A204.1 (cell line): ENCODE data around the gene FRY.

Experiments
- FAIRE-seq: peaks from 2 replicates; lab custom pipeline; 2012; peaks lifted over from hg19 to GRCh38; lab: Jason Lieb, UNC

FRY gene

DNA sequence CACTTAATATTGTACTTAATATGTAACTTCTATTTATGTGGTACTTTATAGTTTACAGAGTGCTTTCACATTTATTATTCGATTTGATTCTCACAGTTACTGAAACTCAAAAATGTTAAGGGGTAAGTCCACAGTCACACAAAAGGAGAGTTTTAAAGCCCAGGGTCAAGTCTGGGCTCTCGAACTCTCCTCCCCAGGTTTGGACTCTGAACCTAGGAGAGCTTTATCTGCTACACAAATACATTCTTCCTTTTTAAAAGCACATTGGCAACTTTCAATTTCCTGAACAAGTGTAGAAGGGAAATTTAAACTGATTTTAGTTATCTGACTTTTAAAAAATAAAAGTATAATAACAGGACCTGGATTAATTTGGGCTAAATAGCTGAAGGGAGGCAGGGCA is 144.4 kb downstream of the FRY start:
- no peak for FAIRE-seq

DNA sequence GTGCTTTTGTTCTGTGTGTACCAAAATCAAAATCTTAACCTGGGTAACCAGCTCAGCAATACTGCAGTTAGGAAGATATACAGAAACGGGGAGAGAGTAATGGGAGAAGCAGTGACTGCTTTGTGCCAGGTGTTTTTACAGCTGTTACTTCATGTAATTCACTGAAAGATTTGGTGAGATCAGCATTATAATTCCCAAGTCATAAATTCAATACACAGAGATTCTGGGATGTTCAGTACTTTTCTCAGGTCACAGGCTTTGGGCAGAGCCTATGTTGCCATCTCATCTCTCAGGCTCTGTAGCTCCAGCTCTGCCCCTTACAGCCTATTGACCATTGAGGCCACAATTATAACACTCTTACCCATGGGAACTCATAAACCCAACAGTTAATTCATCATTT is 145.1 kb downstream of the FRY start:
- no peak for FAIRE-seq

DNA sequence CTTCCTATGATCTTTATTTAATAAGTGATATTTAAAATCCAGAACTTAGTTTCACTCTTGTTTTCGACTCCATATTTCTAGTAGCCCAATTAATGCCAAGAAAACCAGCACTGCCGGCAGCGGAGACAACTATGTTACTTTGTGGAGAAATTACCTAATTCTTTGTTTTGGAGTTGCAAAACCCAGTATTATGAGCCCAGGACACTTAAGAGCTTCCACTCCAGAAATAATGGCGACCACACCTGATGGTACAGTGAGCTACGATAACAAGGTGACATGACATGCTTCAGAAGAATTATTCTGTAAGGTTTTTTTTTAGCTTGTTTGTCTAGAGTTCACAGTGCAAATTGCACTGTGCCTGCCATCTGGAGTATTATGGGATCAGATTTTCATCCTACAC is 147.2 kb downstream of the FRY start:
- FAIRE-seq = no peak

DNA sequence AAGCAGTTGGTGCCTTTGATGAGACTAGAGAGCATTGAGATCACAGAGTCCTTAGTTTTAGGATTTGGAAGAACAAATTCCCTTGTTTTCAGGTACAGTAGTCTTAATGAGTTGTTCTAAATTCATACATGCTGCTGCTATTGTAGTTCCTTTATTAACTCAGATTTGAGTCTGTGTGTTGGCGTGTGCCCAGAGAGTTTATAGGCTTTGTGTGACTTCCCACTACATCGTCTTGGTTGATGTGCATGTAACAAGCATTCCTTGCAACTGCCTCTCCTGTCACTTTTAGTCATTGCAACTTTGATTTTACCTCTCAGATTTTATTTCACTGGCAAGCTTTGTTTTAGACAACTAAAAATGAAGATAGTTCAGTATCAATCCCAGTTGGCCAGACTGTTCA is 148.1 kb downstream of the FRY start:
- no peak for FAIRE-seq

DNA sequence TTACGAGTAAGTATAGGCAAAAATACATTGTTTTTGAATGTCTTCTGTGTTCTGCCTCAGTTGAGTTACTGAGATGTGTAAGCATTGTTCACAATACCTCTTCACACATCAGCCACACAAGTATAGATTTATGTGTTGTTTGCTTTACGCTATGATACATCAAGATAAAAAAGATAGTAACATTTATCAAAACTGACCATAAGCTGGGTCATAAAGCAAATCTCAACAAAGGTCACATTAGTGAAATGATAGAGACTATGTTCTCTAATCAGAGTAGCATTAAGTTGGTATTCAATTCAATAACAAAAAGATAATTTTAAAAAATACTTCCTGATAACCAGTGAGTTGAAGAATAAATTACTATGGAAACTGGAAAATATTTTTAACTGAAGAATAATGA is 156.1 kb downstream of the FRY start:
- FAIRE-seq = no peak

DNA sequence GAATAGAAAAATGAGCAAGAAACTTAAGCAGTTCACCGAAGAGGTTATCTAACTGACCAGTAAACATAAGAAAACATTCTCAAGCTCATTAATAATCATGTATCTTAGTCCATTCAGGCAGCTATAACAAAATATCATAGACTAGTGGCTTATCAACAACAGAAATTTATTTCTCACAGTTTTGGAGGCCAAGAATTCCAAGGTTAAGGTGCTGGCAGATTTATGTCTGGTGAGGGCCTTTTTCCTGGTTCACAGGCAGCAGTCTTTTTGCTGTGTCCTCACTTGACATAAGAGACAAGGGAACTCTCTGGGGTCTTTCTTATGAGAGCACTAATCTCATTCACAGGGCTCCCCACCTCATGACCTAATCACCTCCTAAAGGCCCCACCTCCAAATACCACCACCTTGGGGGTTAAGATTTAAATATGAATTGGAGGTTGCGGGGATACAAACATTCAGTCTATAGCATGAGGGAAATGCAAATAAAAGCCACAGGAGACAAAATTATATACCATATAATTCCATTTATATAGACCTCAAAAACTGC is 160.0 kb downstream of the FRY start:
- FAIRE-seq = no peak

DNA sequence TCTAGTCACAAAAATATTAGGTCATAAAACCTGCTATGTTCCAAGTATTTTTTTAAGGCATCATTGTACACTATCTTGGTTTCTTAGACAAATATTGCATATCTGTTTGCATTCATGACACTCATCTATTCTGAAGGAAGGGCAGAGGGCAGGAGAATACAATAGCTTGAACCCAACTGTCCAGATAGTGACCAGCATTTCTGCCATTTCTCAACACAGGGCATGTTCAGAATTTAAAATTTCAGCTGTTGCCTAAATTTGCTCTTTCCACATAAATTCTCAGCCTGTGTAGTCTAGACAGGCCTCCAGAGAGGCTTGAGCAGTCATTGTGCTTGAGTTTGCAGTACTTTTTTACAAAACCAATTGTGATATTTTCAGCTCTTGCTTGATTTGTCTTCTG is 164.1 kb downstream of the FRY start:
- no peak for FAIRE-seq

DNA sequence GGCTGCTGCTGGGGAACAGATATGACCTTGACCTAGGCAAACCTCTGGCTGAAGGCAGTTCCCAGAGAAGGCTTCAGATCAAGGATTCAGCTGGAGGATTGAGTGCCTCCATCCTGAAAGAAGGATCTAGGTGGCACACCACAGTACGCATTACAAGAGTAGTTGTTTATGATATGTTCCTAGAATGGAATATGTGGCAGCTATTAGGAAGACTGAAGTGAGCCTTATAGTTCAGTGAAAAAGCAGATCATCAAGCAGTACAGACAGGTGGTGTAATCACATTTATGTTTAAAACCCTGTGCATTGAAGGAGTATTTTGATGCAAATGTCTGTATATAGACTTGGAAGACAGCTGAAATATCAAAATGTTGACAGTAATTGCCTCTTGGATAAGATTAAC is 167.6 kb downstream of the FRY start:
- no peak for FAIRE-seq

DNA sequence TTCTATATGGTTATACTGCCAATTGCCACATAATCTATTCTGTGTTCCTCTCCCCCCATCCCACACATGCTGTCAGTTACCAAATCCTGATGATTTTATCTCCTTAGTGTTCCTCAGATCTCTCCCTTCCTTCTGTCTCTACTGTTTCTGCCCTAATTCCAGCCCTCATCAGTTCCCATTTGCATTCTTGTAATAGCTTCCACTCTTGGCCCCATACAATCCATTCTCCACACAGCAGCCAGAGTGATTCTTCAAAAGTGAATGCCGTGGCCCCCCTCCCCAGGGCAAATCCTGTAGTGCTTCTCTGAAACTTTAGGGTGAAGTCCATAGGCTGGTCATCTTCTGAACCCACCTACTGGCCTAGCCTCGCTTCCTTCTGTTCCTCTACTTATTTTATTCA is 169.2 kb downstream of the FRY start:
- FAIRE-seq = no peak

DNA sequence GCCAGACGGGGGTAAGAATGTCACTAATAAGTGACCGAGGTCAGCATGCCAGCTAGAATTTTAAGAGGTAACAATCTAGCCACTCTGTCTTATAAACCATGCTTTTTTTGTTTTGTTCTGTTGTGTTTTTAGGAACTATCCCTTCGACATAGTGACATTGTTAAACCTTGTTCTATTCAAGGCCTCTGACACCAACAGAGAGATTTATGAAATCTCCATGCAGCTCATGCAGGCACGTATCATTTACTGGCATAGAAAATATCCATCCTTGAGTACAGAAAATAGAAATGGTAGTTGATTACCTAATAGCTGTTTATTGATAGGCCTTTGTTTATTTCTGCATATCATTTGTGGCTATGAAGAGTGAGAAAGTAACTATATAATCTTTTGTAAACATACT is 170.2 kb downstream of the FRY start:
- FAIRE-seq = no peak

DNA sequence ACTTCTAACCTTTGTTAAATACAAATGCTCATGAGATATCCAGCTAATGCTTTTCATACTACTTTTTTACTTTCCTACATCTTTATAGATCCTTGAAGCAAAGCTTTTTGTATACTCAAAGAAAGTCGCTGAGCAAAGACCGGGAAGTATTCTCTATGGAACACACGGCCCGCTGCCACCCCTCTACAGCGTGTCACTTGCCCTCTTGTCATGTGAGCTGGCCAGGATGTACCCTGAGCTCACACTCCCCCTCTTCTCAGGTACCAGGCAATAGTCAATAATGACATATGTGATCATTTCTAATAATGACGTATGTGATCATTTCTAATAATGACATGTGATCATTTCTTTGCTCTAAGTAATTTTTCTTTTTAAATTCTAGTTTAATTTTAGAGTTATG is 170.7 kb downstream of the FRY start:
- FAIRE-seq = no peak

DNA sequence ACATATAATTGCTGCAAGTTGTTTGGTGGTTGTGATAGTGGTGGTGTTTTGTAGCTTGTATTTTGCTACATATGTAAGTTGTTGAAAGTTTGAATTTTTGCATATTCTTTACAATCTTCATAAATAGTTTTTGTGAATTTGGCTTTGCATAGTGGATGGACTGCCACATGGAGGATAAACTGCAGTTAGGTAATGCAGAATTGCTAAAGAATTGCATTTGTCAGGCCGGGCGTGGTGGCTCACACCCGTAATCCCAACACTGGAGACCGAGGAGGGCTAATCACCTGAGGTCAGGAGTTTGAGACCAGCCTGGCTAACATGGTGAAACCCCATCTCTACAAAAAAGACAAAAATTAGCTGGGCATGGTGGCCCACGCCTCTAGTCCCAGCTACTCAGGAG is 171.6 kb downstream of the FRY start:
- no peak for FAIRE-seq

DNA sequence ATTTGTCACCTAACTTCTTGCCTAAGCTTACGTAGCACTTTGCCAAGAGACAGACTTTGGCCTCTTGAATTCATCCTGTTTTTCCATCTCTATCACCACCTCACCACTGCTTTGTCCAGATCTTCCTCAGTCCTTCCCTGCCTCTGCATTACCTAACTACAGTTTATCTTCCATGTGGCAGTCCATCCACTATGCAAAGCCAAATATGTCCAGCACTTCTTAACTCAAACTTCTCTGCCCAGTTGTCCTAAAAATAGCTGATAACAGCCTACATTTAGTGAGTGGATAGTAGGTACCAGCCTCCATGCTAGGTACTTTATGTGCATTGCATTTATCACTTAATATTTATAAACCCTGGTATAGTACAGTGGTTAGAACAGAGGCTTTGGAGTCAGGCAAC is 172.2 kb downstream of the FRY start:
- no peak for FAIRE-seq

DNA sequence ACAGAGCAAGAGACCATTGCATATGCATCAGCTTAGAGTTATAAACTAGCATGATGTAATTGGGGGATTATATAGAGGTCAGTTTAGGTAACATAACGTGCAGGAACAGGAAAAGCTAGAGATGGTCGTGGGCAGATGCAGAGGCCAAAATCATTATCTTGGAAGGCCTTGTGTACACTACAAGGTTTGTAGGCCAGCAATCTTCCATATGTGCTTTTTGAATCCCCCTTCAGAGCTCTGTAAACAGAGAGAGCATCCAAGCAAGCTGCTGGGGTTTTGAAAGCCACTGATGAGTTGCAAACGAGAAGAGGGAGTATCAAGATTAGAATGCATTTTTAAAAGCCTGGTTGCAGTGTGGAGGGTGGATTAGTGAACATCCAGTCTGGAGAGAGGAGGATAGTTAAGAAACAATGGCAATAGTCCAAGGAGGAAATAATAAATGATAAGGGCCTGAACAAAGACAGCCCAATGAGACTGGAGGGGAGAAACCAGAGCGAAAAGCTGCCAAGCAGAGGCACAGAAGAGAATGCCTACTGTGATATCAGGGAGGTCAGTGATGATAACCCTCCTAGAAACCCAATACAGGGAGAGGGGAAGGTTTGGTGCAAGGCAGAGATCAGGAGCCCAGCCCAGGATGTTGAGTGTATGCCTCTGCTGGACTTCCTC is 174.0 kb downstream of the FRY start:
- FAIRE-seq = no peak

DNA sequence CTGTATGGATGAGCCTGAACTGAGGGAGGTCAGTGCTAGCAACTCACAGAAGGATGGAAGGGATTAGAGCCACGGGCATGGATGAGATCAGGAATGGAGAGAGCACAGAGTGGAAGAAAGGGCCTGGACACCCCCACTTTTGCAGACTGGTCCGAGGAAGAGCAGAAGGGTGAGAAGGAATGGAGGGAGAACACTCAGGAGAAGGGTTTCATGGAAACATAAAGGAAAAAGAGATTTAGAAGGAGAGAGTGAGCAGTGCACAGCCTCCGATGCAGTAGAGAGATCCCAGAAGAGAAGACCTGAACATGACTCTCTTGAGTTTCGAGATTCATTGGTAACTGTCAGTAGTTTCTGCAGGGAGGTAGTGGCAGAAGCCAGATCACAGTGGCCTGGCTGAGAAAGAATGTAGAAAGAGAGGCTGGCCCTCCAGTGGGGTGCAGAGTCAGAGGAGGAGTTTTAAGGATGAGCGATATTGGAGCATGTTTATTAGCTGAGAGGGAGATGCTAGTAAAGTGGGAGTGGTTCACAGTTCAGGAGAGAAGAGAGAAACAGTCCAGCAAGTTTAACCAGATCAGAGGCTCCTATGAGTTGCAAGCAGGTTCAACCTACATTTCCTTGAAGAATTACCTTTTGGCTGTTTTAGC is 174.6 kb downstream of the FRY start:
- FAIRE-seq = no peak

DNA sequence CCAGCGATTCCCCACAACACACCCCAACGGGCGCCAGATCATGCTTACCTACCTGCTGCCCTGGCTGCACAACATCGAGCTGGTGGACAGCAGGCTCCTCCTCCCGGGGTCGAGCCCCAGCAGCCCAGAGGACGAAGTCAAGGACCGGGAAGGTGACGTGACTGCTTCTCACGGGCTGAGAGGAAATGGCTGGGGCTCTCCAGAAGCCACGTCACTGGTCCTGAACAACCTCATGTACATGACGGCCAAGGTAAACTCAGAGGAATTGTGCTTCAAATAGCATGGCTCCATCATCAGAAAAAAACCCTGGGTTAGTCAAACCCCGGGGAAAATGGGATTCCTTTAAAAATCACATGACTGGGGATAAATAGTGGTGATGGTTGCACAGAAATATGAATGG is 177.3 kb downstream of the FRY start:
- FAIRE-seq = no peak

DNA sequence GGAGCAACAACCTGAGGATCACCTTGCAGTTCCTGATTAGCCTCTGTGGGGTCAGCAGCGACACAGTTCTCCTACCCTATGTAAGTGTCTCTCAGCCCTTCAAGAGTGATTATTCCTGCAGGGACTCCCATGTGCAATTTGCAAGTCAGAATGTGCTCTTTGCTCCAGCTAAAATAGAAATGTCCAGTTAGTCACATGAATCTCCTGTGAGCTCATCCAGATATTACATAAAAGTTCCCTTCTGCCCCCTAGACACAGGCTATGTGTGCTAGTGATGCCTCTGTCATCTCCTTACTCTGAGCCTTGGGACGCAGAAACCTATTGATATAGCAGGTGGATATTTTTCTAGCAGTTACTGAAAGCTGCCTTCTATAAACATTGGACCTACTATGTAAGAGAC is 178.1 kb downstream of the FRY start:
- no peak for FAIRE-seq

DNA sequence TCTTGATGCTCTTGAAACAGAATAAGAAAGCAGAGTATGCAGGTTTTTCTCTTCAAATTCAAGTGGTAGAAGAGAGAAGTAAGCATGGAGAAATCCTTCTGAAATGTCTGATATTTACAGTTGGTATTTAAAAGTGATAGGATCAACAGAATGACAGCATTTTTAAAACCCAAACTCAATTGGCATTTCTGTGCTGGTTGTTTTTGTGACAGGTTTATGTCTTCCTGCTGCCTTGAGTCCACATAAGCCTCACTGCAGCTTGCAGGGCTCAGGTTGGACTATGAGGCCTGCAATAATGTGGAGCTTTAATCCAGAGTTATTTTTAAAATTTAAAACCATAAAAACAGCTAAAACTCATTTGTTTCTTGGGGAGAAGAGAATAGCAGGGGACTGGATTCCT is 178.5 kb downstream of the FRY start:
- FAIRE-seq = no peak

DNA sequence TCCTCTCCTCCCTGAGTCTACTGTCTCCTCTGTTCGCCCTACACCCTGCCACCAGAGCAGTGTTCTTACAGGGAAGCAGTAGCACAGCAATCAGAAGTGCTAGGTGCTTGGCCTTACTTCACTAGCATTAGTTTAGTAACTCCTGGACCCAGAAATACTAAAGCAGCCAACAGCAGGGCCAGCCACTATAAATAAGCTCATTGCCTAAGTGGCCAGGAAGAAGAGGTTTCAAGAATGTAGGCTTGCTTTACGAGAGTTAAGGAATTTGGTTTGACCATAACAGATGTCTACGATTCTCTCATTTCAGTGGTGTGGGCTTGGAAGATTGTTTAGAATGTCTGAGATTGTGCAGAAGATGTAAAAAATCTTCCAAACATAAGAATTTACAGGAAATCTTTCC is 180.2 kb downstream of the FRY start:
- no peak for FAIRE-seq

DNA sequence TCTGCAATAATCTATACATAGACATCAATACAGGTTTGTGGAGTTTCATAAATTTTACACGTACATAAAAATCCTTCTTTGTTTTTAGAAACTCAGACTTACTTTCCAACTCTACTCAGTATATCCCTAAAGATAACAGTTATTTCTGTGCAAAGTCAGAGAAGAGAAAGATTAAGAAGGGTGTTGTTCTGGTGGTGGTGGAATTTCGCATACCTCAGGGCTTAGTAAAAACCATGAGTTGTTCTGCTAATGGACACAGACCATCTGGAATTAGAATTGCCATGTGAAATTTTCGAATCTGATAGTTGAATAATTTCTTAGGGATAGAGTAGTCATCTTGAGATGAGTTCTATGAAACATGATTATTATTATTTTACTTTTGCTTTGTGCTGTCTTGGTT is 180.8 kb downstream of the FRY start:
- FAIRE-seq = no peak

DNA sequence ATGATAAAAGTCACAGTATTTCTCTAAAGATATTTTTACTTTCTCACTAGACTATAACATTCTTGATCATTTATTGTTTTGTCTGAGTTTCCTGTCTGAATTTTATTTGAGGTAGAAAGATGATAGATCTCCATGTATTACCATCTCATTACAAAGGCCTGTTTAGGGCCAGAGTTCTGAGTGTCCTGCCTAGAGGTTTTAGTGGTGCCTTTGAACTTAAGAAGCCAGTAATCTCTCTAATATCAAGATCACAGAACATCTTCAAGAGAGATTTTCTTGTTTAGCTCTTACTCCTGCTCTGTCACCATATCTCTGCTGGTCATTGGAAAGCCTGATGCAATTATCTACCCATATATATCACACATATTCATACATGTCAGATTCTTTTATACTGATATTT is 182.1 kb downstream of the FRY start:
- no peak for FAIRE-seq

DNA sequence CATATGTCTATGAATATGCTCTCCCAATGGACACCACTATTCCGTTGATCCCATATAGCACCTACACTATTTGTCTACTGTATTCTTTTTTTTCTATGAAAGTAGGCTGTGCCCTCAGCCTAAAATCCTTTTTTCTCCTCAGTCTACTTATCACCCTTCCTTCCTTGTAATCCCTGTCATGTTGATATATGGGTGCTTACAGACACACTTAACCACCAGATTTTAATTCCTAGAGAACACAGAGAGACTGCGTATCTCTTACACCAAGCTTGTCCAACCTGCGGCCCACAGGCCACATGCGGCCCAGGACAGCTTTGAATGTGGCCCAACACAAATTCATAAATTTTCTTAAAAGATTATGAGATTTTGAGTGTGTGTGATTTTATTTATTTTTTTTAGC is 182.5 kb downstream of the FRY start:
- no peak for FAIRE-seq

DNA sequence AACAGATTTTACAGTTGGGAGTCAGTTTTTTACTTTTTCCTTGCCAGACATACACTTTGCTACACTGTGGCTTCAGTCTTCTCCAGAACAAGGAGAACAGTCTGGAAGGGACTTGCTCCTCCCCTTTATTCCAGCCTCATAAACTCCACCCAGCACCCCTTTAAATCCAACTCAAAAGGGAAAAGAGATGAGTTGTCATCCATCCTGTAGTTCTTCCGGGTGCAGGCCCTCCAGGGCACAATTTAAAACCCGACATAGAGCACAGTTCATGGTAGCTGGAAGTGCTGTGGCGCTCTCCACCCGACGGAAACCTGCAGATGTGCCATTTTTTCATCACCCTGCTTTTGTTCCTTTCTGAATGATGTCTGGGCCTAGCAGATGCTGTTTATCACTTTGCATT is 184.7 kb downstream of the FRY start:
- FAIRE-seq = no peak

DNA sequence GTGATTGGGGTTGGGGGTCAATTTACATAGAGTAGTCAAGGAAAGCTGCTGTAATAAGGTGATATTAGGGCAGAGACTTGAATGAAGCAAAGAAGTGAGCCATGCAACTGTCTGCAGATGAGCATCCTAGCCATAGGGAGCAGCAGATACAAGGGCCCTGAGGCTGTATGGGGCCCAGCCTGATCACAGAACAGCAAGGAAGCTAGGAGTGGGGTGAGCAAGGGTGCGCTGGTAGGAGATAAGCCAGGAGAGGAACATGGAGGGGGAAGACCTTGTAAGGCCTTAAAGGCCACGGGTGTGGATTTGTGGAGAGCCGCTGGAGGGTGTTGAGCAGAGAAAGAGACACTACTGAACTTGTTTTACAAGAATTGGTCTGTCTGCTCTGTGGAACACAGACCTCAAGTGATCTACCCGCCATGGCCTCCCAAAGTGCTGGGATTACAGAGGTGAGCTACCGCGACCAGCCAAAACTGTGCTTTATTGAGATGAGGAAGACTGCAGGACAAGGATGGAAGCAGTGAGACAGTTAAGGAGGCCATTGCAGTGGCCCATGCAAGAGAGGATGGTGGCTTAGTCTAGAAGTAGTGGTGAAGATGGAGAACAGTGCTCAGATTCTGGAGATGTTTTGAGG is 190.6 kb downstream of the FRY start:
- no peak for FAIRE-seq
